ENCODE data around the gene SDHB. TPM values are rescaled to one million over a fixed set of nuclear protein-coding genes. Genes with fewer than 3 reads are reported as not detected.

The SDHB gene
- total RNA-seq, 1 experiment from 2014 or later, result 238 TPM

- DNase-seq, result peak; percentile 83
- H3K4me3 ChIP-seq (ENCODE audit: insufficient read depth, low read depth, low read length), result no peak overlapping the region
These were observed 49.1 kb downstream of the SDHB start for GRCh38 chr1:17004466-17005364.

DNA sequence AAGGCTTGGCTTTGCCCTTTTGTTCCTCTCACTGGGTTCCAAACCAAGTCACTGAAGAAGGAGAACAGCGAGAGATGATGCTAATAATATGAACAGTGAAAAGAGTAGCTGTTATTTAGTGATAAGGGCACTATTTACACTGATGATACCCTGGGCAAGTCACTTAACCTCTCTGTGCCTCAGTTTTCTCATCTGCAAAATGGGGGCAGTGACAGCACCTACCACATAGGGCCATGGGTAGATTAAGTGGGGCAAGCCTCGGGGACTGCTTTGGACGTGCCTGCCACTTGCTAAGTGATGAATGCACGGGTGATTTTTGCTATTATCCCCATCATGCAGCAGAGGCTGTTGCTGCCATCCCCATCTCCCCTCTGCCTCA lies 51.3 kb downstream of the SDHB start:
- Histone ChIP-seq H3K27me3 (ENCODE audit: control insufficient read depth, insufficient read depth, low read length) (no peaks in the 10 kb centered on the region), H3K4me3 (ENCODE audit: insufficient read depth, low read depth, low read length) (no peak overlapping the region), H3K36me3 (replicated peaks; ENCODE audit: control insufficient read depth, insufficient read depth, low read length) (peaks cover 12% of the 10 kb centered on the region)
- DNase-seq, result no peak

More at GRCh38 chr1:17004466-17005364, 49.1 kb downstream of the SDHB start:
- Histone ChIP-seq H3K36me3 (replicated peaks; ENCODE audit: control insufficient read depth, insufficient read depth, low read length) (peaks cover 11% of the 10 kb centered on the region), H3K27me3 (ENCODE audit: control insufficient read depth, insufficient read depth, low read length) (no peaks in the 10 kb centered on the region)

DNA sequence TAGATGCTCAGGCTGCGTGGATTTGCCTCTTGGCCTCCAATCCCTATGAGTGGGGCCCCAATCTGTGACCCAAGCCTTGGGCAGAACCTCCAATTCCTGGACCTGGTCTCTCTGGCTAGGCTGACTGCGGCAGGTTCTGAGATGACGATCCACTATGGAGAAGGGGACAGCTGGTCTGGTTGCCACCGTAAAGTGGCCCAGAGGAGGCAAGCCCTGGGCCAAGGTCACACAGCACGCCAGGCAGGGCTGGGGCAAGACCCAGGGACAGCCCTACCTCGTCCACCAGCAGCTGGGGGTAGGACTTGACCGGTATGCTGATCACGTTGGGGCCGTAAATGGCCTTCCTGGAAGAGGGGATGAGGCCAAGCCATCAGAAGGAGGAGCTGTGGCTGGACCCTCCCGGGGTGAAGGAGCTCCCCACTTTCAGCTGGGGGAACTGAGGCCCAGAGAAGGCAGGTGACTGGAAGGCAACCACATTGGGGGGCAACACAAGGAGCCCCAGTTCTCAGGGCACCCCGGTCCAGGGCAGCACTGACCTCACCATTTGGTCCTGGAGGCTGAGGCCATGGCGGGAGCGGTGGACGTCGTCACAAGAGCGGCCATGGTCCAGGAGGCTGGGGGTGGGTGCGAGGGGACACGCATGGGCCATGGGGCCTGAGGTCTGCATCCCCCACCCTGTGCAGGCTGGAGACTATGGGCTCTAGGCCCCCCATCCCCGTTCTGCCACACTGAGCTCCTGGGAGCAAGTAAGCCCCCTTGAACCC lies 51.9 kb downstream of the SDHB start:
- DNase-seq, result peak; percentile 37
- H3K4me3 ChIP-seq (ENCODE audit: insufficient read depth, low read depth, low read length), result no peak overlapping the region
- H3K36me3 ChIP-seq (replicated peaks; ENCODE audit: control insufficient read depth, insufficient read depth, low read length), result peaks cover 12% of the 10 kb centered on the region
- H3K27me3 ChIP-seq (ENCODE audit: control insufficient read depth, insufficient read depth, low read length), result no peaks in the 10 kb centered on the region

GRCh38 chr1:16999863-17000262 lies 54.0 kb downstream of the SDHB start:
- Histone ChIP-seq H3K36me3 (replicated peaks; ENCODE audit: control insufficient read depth, insufficient read depth, low read length) (peaks cover 12% of the 10 kb centered on the region), H3K27me3 (ENCODE audit: control insufficient read depth, insufficient read depth, low read length) (no peaks in the 10 kb centered on the region), H3K4me3 (ENCODE audit: insufficient read depth, low read depth, low read length) (no peak overlapping the region)
- peak; percentile 78 for DNase-seq

GRCh38 chr1:16998589-16998988 lies 55.2 kb downstream of the SDHB start:
- DNase-seq, result peak; percentile 21
- H3K27me3 ChIP-seq (ENCODE audit: control insufficient read depth, insufficient read depth, low read length), result no peaks in the 10 kb centered on the region
- peaks cover 8% of the 10 kb centered on the region for H3K36me3 ChIP-seq (replicated peaks; ENCODE audit: control insufficient read depth, insufficient read depth, low read length)
- no peak overlapping the region for H3K4me3 ChIP-seq (ENCODE audit: insufficient read depth, low read depth, low read length)

- Histone ChIP-seq H3K27me3 (ENCODE audit: control insufficient read depth, insufficient read depth, low read length) (no peaks in the 10 kb centered on the region), H3K4me3 (ENCODE audit: insufficient read depth, low read depth, low read length) (no peak overlapping the region), H3K36me3 (replicated peaks; ENCODE audit: control insufficient read depth, insufficient read depth, low read length) (peaks cover 4% of the 10 kb centered on the region)
- peak; percentile 40 for DNase-seq
These were observed 57.0 kb downstream of the SDHB start for GRCh38 chr1:16996845-16997244.

GRCh38 chr1:16993521-16994038 lies 60.3 kb downstream of the SDHB start:
- Histone ChIP-seq H3K36me3 (replicated peaks; ENCODE audit: control insufficient read depth, insufficient read depth, low read length) (peaks cover 2% of the 10 kb centered on the region), H3K27me3 (ENCODE audit: control insufficient read depth, insufficient read depth, low read length) (no peaks in the 10 kb centered on the region), H3K4me3 (ENCODE audit: insufficient read depth, low read depth, low read length) (no peak overlapping the region)
- DNase-seq, result no peak

DNA sequence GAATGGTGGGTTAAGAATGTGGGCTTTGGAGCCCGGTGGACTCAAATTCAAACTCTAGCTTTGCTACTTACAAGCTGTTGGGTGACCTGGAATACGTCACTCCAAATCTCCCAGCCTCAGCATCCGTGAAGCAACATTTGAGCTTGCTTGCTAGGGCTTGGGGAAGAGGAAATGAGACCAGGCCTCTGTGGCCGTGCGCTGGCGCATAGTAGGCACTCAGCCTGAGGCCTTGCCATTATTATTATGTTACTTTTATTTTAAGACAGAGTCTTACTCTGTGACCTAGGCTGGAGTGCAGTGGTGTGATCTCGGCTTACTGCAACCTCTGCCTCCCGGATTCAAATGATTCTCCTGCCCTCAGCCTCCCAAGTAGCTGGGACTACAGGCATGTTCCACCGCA lies 61.2 kb downstream of the SDHB start:
- DNase-seq, result no peak
- Histone ChIP-seq H3K4me3 (ENCODE audit: insufficient read depth, low read depth, low read length) (no peak overlapping the region), H3K27me3 (ENCODE audit: control insufficient read depth, insufficient read depth, low read length) (no peaks in the 10 kb centered on the region), H3K36me3 (replicated peaks; ENCODE audit: control insufficient read depth, insufficient read depth, low read length) (no peaks in the 10 kb centered on the region; the same call in none of the 2 replicates)

DNA sequence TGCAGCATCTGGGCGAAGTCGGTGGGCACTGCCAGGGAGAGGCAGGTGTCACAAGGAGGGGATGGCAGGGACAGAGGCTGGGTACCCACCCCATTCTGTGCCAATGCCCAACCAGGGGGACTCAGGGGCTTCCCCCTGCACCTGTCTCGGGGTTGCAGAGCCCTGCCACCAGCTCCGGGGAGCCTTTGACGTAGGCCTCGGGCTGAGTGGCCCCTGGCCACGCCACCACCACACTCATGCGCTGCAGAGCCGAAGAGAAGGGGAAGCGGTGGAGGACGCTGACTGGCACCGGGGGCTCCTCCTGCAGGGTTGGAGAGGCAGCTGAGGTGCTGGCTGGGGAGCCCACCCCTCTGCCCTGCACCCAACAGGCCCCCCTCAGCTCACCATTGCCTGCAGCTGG lies 61.7 kb downstream of the SDHB start:
- Histone ChIP-seq H3K4me3 (ENCODE audit: insufficient read depth, low read depth, low read length) (no peak overlapping the region), H3K27me3 (ENCODE audit: control insufficient read depth, insufficient read depth, low read length) (no peaks in the 10 kb centered on the region), H3K36me3 (replicated peaks; ENCODE audit: control insufficient read depth, insufficient read depth, low read length) (no peaks in the 10 kb centered on the region; the same call in none of the 2 replicates)
- DNase-seq, result no peak

DNA sequence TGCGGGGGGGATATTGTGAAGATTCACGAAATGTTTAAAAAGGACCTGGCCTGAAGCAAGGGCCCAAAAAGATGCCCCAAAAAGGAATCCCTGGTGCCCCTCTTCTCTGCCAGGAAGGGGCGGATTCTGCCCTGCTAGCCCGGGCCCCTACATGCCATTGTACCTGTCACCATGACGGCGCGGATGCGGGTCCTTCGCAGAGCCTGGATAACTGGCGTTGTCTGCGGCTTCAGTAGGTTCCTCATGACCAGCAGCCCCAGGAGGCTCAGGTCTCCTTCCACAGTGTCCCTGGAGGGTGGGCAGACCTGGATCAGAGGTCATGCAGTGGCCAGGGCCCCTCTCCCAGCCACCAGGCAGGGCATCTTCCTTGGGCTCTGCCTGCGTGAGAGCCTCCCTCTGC lies 62.3 kb downstream of the SDHB start:
- DNase-seq, result no peak

GRCh38 chr1:16989676-16990391 lies 64.0 kb downstream of the SDHB start:
- peaks cover 2% of the 10 kb centered on the region for H3K36me3 ChIP-seq (replicated peaks; ENCODE audit: control insufficient read depth, insufficient read depth, low read length)
- H3K4me3 ChIP-seq (ENCODE audit: insufficient read depth, low read depth, low read length), result no peak overlapping the region
- DNase-seq, result no peak
- no peaks in the 10 kb centered on the region for H3K27me3 ChIP-seq (ENCODE audit: control insufficient read depth, insufficient read depth, low read length)

More for the DNA sequence above, 62.3 kb downstream of the SDHB start:
- H3K36me3 ChIP-seq (replicated peaks; ENCODE audit: control insufficient read depth, insufficient read depth, low read length), result no peaks in the 10 kb centered on the region; the same call in none of the 2 replicates
- no peak overlapping the region for H3K4me3 ChIP-seq (ENCODE audit: insufficient read depth, low read depth, low read length)
- no peaks in the 10 kb centered on the region for H3K27me3 ChIP-seq (ENCODE audit: control insufficient read depth, insufficient read depth, low read length)

- Histone ChIP-seq H3K4me3 (ENCODE audit: insufficient read depth, low read depth, low read length) (no peak overlapping the region), H3K36me3 (replicated peaks; ENCODE audit: control insufficient read depth, insufficient read depth, low read length) (peaks cover 2% of the 10 kb centered on the region), H3K27me3 (ENCODE audit: control insufficient read depth, insufficient read depth, low read length) (no peaks in the 10 kb centered on the region)
- peak; percentile 54 for DNase-seq
These were observed 65.6 kb downstream of the SDHB start for GRCh38 chr1:16988210-16988609.

GRCh38 chr1:16986962-16987361 lies 66.9 kb downstream of the SDHB start:
- Histone ChIP-seq H3K36me3 (replicated peaks; ENCODE audit: control insufficient read depth, insufficient read depth, low read length) (peaks cover 2% of the 10 kb centered on the region), H3K4me3 (ENCODE audit: insufficient read depth, low read depth, low read length) (no peak overlapping the region), H3K27me3 (ENCODE audit: control insufficient read depth, insufficient read depth, low read length) (no peaks in the 10 kb centered on the region)
- peak; percentile 97 for DNase-seq

- Histone ChIP-seq H3K27me3 (ENCODE audit: control insufficient read depth, insufficient read depth, low read length) (no peaks in the 10 kb centered on the region), H3K4me3 (ENCODE audit: insufficient read depth, low read depth, low read length) (no peak overlapping the region), H3K36me3 (replicated peaks; ENCODE audit: control insufficient read depth, insufficient read depth, low read length) (peaks cover 2% of the 10 kb centered on the region)
- no peak for DNase-seq
These were observed 67.3 kb downstream of the SDHB start for GRCh38 chr1:16986560-16986959.
